SK-N-DZ (cell line): ENCODE measurements around the gene CTTNBP2.
A peak's percentile ranks its signal among the peaks of the same experiment; 100 is the strongest.
"Not testable (repeated sequence)": the region's sequence is repeated elsewhere in the genome, so short reads cannot be mapped to it uniquely, and the experiment has no call there.

Source experiments
- DNase-seq: peaks from one replicate; pipeline ENCODE4 v3.0.0-alpha.2; 2015; ENCODE audit warnings: low spot score

CTTNBP2 gene

GRCh38 chr7:117755136-117755535, 118.1 kb downstream of the CTTNBP2 start:
- DNase-seq = no peak

- no peak for DNase-seq
Measured at GRCh38 chr7:117751775-117752174, 121.5 kb downstream of the CTTNBP2 start.

- peak; percentile 5 for DNase-seq
Measured at GRCh38 chr7:117750612-117751563, 122.4 kb downstream of the CTTNBP2 start.

- DNase-seq = no peak
Measured at GRCh38 chr7:117741962-117742361, 131.3 kb downstream of the CTTNBP2 start.

- DNase-seq = no peak
Measured at GRCh38 chr7:117739085-117739484, 134.2 kb downstream of the CTTNBP2 start.

- no peak for DNase-seq
Measured at GRCh38 chr7:117737926-117738325, 135.3 kb downstream of the CTTNBP2 start.

- DNase-seq = no peak
Measured at GRCh38 chr7:117731455-117731854, 141.8 kb downstream of the CTTNBP2 start.

- no peak for DNase-seq
Measured at GRCh38 chr7:117730390-117730789, 142.9 kb downstream of the CTTNBP2 start.

GRCh38 chr7:117728890-117729624, 144.2 kb downstream of the CTTNBP2 start:
- no peak for DNase-seq

GRCh38 chr7:117724898-117725297, 148.3 kb downstream of the CTTNBP2 start:
- DNase-seq = no peak

- no peak for DNase-seq
Measured at GRCh38 chr7:117719377-117719776, 153.9 kb downstream of the CTTNBP2 start.

GRCh38 chr7:117718116-117718835, 155.0 kb downstream of the CTTNBP2 start:
- DNase-seq = no peak

- no peak for DNase-seq
Measured at GRCh38 chr7:117717357-117717756, 155.9 kb downstream of the CTTNBP2 start.

GRCh38 chr7:117716707-117717299, 156.4 kb downstream of the CTTNBP2 start:
- DNase-seq = no peak

- peak; percentile 29 for DNase-seq
Measured at GRCh38 chr7:117715784-117716445, 157.3 kb downstream of the CTTNBP2 start.

GRCh38 chr7:117711556-117711955, 161.7 kb downstream of the CTTNBP2 start:
- no peak for DNase-seq

GRCh38 chr7:117708173-117708572, 165.1 kb downstream of the CTTNBP2 start:
- DNase-seq = not testable (repeated sequence)

GRCh38 chr7:117707080-117707479, 166.2 kb downstream of the CTTNBP2 start:
- DNase-seq = no peak

- no peak for DNase-seq
Measured at GRCh38 chr7:117706210-117706609, 167.0 kb downstream of the CTTNBP2 start.

- no peak for DNase-seq
Measured at GRCh38 chr7:117705630-117706029, 167.6 kb downstream of the CTTNBP2 start.

GRCh38 chr7:117704063-117704462, 169.2 kb downstream of the CTTNBP2 start:
- DNase-seq = no peak
